ENCODE measurements around the gene CD79A. TPM values are rescaled to one million over a fixed set of nuclear protein-coding genes. Genes with fewer than 3 reads are reported as not detected.

The CD79A gene
- total and polyA plus RNA-seq, 7 donors, result 1.8 to 169 (median 3.6) TPM; not detected in 4

- no peak overlapping the region for H3K27ac ChIP-seq
- no peak for DNase-seq
- peaks cover 5 to 13% (median 6%) of the 10 kb centered on the region in 3 donors for H3K27me3 ChIP-seq
- no peak for TF ChIP-seq CTCF (IDR thresholded peaks at IDR 0.05)
- no peak for TF ChIP-seq POLR2A (IDR thresholded peaks at IDR 0.05)
- no peak for TF ChIP-seq EP300 (IDR thresholded peaks at IDR 0.05)
- TF ChIP-seq POLR2AphosphoS5 (IDR thresholded peaks at IDR 0.05), result no peak
- H3K9me3 ChIP-seq, result no peaks in the 10 kb centered on the region
- H3K36me3 ChIP-seq, result peaks cover 17 to 54% (median 36%) of the 10 kb centered on the region in 4 donors
- no peak overlapping the region for H3K4me3 ChIP-seq
- 69 to 82% methylated on average over 21 of the region's 21 CpGs for WGBS, 2 donors
- intact Hi-C loops (cut with DNase I), result no loop called here
- no peaks in the 10 kb centered on the region for H3K4me1 ChIP-seq
Observed at GRCh38 chr19:41906916-41907680, 30.0 kb downstream of the CD79A start.

- TF ChIP-seq POLR2AphosphoS5 (IDR thresholded peaks at IDR 0.05), result no peak
- no peak for TF ChIP-seq EP300 (IDR thresholded peaks at IDR 0.05)
- Histone ChIP-seq H3K4me1 (peaks cover 0 to 3% (median under 1%) of the 10 kb centered on the region in 4 donors), H3K9me3 (no peaks in the 10 kb centered on the region), H3K27me3 (peaks cover 14 to 23% (median 16%) of the 10 kb centered on the region in 3 donors), H3K4me3 (no peak overlapping the region), H3K36me3 (peaks cover 11 to 44% (median 27%) of the 10 kb centered on the region in 4 donors), H3K27ac (no peak overlapping the region)
- intact Hi-C loops (cut with DNase I), result no loop called here
- 82 to 86% methylated on average over 25 of the region's 25 CpGs for WGBS, 2 donors
- DNase-seq, result no peak
Observed at GRCh38 chr19:41907994-41908615, 31.0 kb downstream of the CD79A start.

GRCh38 chr19:41908724-41909464 is 31.8 kb downstream of the CD79A start:
- WGBS, 2 donors, result 84 to 90% methylated on average over 11 of the region's 11 CpGs
- TF ChIP-seq POLR2AphosphoS5 (IDR thresholded peaks at IDR 0.05), result no peak
- TF ChIP-seq CTCF (IDR thresholded peaks at IDR 0.05), result no peak
- TF ChIP-seq EP300 (IDR thresholded peaks at IDR 0.05), result no peak
- TF ChIP-seq POLR2A (IDR thresholded peaks at IDR 0.05), result no peak
- peaks cover 20 to 31% (median 24%) of the 10 kb centered on the region in 3 donors for H3K27me3 ChIP-seq
- H3K9me3 ChIP-seq, result no peaks in the 10 kb centered on the region
- H3K36me3 ChIP-seq, result peaks cover 5 to 36% (median 19%) of the 10 kb centered on the region in 4 donors
- no peak for DNase-seq
- H3K4me1 ChIP-seq, result peaks cover 0 to 10% (median 2%) of the 10 kb centered on the region in 4 donors
- intact Hi-C loops (cut with DNase I), result no loop called here
- H3K4me3 ChIP-seq, result no peak overlapping the region
- no peak overlapping the region for H3K27ac ChIP-seq

DNA sequence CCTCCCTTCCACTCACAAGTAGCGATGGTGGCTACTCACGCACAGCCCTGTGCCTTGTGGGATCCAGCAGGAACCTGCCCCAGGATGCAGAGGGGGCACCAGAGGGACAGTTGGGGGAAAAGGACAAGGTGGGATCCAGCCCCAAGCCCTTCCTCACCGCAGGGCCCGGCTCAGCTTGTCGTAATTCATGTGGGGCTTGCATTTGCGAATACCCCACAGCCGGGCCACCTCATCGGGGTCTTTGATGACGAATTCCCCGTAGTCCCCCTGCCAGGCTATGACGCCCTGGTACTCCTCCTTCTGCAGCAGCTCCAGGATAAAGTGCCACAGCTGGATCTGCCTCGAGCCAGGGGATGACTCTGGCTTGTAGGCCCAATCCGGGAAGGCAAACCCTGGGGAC is 32.6 kb downstream of the CD79A start:
- intact Hi-C loops (cut with DNase I), result no loop called here
- peaks cover 24 to 37% (median 29%) of the 10 kb centered on the region in 3 donors for H3K27me3 ChIP-seq
- H3K9me3 ChIP-seq, result no peaks in the 10 kb centered on the region
- TF ChIP-seq POLR2A (IDR thresholded peaks at IDR 0.05) (no peak), EP300 (IDR thresholded peaks at IDR 0.05) (no peak), CTCF (IDR thresholded peaks at IDR 0.05) (no peak)
- no peak overlapping the region for H3K4me3 ChIP-seq
- H3K27ac ChIP-seq, result no peak overlapping the region
- WGBS, 2 donors, result 74 to 79% methylated on average over 13 of the region's 13 CpGs
- peaks cover 0 to 28% (median 12%) of the 10 kb centered on the region in 4 donors for H3K36me3 ChIP-seq
- H3K4me1 ChIP-seq, result peaks cover 0 to 10% (median 2%) of the 10 kb centered on the region in 4 donors
- no peak for DNase-seq

Data from sigmoid colon (tissue), 7 donors.